ENCODE data around the gene TIMP1.
"Not testable (repeated sequence)": the region's sequence is repeated elsewhere in the genome, so short reads cannot be mapped to it uniquely, and the experiment has no call there.

TIMP1 gene

GRCh38 chrX:47574076-47574546 is 8.1 kb upstream of the TIMP1 start:
- no peak for DNase-seq

- DNase-seq: no peak
Observed at GRCh38 chrX:47574547-47575301, 7.5 kb upstream of the TIMP1 start.

- DNase-seq: no peak
Observed at GRCh38 chrX:47576021-47576898, 6.0 kb upstream of the TIMP1 start.

GRCh38 chrX:47577424-47577823 is 4.8 kb upstream of the TIMP1 start:
- DNase-seq: no peak

GRCh38 chrX:47577901-47578300 is 4.3 kb upstream of the TIMP1 start:
- no peak for DNase-seq

- DNase-seq: no peak
Observed at GRCh38 chrX:47578692-47579091, 3.5 kb upstream of the TIMP1 start.

- DNase-seq: no peak
Observed at GRCh38 chrX:47579537-47579936, 2.7 kb upstream of the TIMP1 start.

- DNase-seq: no peak
Observed at GRCh38 chrX:47583240-47583861, 1.1 kb downstream of the TIMP1 start.

- DNase-seq: no peak
Observed at GRCh38 chrX:47584714-47585113, 2.5 kb downstream of the TIMP1 start.

GRCh38 chrX:47585273-47585672 is 3.0 kb downstream of the TIMP1 start:
- no peak for DNase-seq

GRCh38 chrX:47586043-47586787 is 4.0 kb downstream of the TIMP1 start:
- no peak for DNase-seq

- DNase-seq: peak; percentile 8
Observed at GRCh38 chrX:47587091-47587891, 5.1 kb downstream of the TIMP1 start.

- DNase-seq: no peak
Observed at GRCh38 chrX:47587906-47588735, 5.9 kb downstream of the TIMP1 start.

- no peak for DNase-seq
Observed at GRCh38 chrX:47590984-47591383, 8.7 kb downstream of the TIMP1 start.

GRCh38 chrX:47593522-47593921 is 11.3 kb downstream of the TIMP1 start:
- no peak for DNase-seq

- no peak for DNase-seq
Observed at GRCh38 chrX:47595716-47596251, 13.5 kb downstream of the TIMP1 start.

GRCh38 chrX:47596256-47596655 is 14.0 kb downstream of the TIMP1 start:
- no peak for DNase-seq

GRCh38 chrX:47597222-47597621 is 15.0 kb downstream of the TIMP1 start:
- DNase-seq: no peak

GRCh38 chrX:47603125-47603524 is 20.9 kb downstream of the TIMP1 start:
- not testable (repeated sequence) for DNase-seq

GRCh38 chrX:47605024-47605423 is 22.8 kb downstream of the TIMP1 start:
- DNase-seq: no peak

- no peak for DNase-seq
Observed at GRCh38 chrX:47607091-47607490, 24.9 kb downstream of the TIMP1 start.

Data from NCI-H69 (cell line).